ENCODE measurements around the gene TMEM52.

Gene TMEM52

DNA sequence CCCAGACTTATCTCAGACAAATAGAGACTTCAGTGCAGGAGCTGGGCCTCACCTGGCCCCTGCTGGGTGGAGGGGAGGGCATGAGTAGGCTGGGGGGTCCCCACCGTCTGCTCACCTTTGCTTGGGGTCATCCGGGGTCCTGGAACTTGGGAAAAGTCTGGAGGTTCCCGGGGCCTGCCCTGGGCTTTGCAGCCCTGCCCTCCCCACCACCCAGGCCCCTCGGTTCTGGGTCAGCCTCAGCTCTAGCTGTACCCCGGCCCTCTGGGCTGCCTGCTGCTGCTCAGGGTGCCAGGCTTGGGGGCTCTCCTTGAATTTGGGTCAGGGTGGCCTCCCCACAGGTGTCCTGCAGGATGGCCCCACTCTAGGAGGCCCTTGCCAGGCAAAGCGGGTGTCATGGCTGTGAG lies 2.4 kb upstream of the TMEM52 start:
- H3K27ac ChIP-seq, result no peak overlapping the region
- TF ChIP-seq, protein P1, sequence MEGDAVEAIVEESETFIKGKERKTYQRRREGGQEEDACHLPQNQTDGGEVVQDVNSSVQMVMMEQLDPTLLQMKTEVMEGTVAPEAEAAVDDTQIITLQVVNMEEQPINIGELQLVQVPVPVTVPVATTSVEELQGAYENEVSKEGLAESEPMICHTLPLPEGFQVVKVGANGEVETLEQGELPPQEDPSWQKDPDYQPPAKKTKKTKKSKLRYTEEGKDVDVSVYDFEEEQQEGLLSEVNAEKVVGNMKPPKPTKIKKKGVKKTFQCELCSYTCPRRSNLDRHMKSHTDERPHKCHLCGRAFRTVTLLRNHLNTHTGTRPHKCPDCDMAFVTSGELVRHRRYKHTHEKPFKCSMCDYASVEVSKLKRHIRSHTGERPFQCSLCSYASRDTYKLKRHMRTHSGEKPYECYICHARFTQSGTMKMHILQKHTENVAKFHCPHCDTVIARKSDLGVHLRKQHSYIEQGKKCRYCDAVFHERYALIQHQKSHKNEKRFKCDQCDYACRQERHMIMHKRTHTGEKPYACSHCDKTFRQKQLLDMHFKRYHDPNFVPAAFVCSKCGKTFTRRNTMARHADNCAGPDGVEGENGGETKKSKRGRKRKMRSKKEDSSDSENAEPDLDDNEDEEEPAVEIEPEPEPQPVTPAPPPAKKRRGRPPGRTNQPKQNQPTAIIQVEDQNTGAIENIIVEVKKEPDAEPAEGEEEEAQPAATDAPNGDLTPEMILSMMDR (IDR thresholded peaks at IDR 0.05), result no peak
- no peak for TF ChIP-seq ZFX (IDR thresholded peaks at IDR 0.05; ENCODE audit: borderline replicate concordance)

DNA sequence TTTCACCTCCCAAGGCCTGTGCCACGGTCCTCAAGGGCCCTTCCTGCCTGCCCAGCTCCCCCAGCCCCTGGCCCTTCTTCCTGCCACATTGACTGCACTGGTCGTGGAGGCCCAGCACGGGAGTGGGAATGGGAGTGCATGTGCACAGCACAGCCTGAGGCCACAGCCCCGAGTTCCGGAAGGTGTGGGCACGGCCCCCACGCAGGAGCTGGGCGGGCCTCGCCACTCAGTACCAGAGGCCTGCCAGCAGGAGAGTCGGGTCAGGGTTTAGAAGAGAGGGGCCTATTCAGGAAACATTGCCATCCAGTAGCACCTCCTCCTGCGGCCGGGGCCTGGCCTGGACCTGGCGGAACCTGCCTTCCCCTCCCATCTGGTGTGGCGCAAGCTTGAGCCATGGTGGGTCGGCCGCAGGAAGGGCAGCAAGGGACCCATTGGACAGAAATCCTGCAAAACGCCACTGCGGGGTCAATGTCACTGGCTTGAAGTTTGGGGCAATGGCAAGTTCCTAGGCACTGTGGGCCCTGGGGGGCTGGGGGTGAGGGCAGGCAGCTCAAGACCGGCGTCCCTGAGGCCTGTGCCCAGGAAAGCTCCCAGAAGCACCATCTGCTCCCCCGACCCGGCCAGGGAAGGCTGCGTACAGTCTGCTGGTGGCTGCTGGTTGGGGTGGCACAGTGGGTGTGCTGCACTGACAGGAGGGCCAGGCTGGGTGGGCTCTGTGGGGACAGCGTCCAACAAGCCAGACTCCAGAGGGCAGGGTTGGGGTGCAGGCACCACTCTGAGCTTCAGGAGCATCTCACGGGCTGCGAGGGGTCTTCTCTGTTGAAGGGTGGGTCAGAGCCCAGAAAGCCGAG lies 1.8 kb upstream of the TMEM52 start:
- H3K27ac ChIP-seq, result no peak overlapping the region
- TF ChIP-seq, protein P1 (IDR thresholded peaks at IDR 0.05), result no peak
- no peak for TF ChIP-seq ZFX (IDR thresholded peaks at IDR 0.05; ENCODE audit: borderline replicate concordance)

DNA sequence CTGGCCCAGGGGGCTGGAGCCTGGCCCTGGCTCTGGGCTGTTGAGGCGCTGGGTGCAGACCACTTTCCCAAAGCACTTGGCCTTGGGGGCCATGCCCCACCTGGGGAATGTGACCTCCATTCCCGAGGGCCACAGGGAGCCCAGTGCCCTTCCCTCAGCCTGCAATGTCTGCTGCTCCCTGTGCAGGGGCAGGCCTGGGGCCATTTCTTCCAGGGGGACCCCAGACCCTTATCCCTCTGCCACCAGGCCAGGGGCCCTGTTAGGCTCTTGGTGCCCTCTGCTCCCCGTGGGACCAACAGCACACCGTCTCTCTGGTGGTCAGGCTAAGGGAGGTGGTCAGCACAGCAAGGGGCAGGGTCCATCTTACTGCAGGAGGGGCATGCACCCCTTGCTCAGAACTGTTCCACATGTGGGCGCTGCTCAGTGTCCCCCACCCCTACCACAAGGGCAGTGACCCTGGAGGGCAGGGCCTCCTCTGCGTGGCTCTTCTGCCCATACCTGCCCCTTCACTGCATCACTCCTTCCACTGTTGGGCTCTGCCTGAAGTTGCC lies 1.1 kb upstream of the TMEM52 start:
- H3K27ac ChIP-seq, result no peak overlapping the region; the same call in 1 of the 2 replicates
- TF ChIP-seq ZFX (IDR thresholded peaks at IDR 0.05; ENCODE audit: borderline replicate concordance), result no peak
- TF ChIP-seq, protein P1 (IDR thresholded peaks at IDR 0.05), result no peak

DNA sequence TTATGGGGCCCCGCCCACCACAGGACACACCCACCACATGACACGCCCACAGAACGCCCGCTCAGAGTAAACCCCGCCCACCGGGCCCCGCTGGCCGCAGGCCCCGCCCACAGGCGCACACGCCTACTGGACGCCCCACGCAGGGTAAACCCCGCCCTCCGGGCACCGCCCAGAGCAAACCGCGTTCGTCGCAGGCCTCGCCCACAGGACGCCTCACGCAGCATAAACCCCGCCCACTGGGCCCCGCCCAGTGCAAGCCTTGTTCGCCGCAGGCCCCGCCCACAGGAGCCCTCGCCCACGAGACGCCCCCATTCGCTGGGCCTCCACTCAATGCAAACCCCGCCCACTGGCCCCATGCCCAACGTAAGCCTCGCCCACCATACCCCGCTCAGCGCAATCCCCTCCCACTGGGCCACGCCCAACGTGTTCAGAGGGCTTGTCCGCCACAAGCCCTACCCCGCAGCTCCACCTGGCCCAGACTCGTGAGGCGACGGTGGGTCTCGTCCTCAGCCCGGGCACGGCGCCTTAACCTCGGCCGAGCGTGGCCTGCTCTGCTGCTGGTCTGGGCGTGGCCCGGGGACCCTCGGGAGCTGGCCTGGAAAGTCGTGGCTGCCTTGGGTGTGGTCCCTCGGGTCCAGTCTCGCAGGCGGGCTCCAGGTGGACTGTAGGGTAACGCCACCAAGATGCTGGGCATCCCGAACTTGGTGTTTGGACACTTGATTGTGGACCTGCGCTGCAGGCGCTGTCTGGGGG lies 401 bp upstream of the TMEM52 start:
- H3K27ac ChIP-seq, result peak overlapping the region; percentile 64
- TF ChIP-seq, protein P1 (IDR thresholded peaks at IDR 0.05), result no peak
- TF ChIP-seq ZFX (IDR thresholded peaks at IDR 0.05; ENCODE audit: borderline replicate concordance), result no peak

DNA sequence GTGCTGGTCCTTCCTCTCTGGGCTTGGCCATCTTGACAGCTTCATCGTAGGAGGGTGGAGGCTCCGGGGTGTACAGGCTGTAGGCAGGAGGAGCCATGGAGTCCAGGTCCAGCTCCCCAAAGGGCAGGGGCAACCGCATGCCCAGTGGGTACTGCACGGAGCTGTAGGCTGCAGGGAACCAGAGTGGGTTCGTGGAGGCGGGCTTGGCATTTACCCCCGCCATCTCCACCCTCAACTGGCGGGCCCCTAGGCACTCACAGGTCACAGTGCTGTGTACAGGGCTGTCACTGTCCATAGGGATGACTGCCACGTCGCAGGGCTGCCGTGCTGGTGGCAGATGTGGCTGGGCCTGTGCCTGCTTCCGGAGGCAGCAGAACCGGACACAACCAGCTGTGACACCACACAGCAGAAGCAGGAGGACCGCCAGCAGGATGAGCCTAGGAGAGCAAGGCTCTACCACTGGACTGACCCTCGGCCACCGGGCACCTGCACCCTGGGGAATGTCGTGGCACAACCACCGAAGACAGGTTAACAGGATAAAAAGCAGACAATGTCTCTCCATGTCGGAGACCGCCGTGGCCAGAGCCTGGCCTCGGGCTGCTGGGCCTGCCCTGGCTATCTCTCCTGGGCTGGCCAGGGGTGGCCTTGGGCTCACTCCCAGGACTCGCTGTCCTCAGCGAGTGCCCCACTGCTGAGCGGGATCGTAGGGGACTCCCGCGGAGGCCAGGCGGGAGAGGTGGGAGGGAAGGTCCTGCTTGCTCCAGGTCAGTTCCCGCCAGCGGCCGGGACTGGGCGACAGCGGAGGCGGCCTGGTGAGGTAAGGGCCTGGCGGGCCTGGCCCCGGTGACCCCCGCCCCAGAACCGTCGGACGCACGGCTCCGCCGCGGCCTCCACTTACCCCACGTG lies 831 bp downstream of the TMEM52 start:
- peak overlapping the region; percentile 64 for H3K27ac ChIP-seq
- TF ChIP-seq, protein P1 (IDR thresholded peaks at IDR 0.05), result no peak
- no peak for TF ChIP-seq ZFX (IDR thresholded peaks at IDR 0.05; ENCODE audit: borderline replicate concordance)

DNA sequence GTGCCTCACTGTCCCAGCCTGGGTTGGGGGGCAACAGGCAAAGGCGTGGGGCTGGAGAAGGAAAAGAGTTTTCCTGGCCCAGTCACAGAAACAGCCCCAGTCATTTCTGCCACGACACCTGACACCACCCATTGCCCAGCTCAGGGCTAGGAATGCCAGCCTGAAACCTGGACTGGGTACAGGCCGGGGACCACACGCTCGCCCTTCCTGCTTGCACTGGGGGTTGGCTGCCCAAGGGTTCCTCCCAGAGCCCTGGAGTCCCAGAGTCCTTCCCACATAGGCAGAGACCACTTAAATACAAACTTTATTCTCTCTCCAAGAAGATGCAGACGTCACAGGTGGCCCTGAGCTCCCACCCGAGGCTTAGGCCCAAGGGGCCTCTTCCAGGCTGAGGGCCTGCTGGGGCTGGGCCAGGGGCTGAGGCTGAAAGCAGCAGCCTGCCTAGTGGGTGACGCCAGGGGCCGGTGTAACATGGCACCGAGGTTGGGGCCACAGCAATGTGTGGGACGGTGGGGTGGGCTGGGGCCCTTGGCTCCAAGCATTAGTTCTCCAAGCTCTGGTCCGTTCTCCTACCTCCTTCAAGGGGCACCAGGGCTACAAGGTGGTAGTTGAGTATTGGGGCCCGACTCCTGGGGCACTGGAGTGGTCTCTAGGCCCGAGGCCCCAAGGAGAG lies 1.6 kb downstream of the TMEM52 start:
- H3K27ac ChIP-seq, result no peak overlapping the region
- TF ChIP-seq, protein P1 (IDR thresholded peaks at IDR 0.05), result no peak
- no peak for TF ChIP-seq ZFX (IDR thresholded peaks at IDR 0.05; ENCODE audit: borderline replicate concordance)
